Keratinocyte (primary cell): Measurements from ENCODE around the gene CNTNAP2. TPM values are rescaled to one million over a fixed set of nuclear protein-coding genes. Genes with fewer than 3 reads are reported as not detected.

ENCODE experiments used
- DNase-seq: peaks from one replicate; pipeline ENCODE4 v3.0.0-alpha.2; 2011; ENCODE audit warnings: low read depth, missing footprints, low spot score
- FAIRE-seq: peaks from 2 replicates; lab custom pipeline; 2011; peaks lifted over from hg19 to GRCh38; lab: Jason Lieb, UNC
- H2AFZ ChIP-seq: 2 replicates; pipeline ENCODE4 v1.6.0; 2012; ENCODE audit warnings: low read length, control low read depth, inconsistent platforms; ENCODE audit not compliant: control insufficient read depth
- H3K27ac ChIP-seq: 2 replicates; pipeline ENCODE4 v1.5.1; 2011; ENCODE audit warnings: low read length; ENCODE audit not compliant: control insufficient read depth, insufficient read depth
- H3K27me3 ChIP-seq: 3 replicates; pipeline ENCODE4 v1.6.0; 2011; ENCODE audit warnings: low read length; ENCODE audit not compliant: control insufficient read depth, insufficient read depth; ENCODE audit errors: extremely low read depth
- H3K36me3 ChIP-seq, 2 experiments: 2 replicates in 1 of 2; 3 replicates in 1 of 2; pipeline ENCODE4 v1.5.1; 2011; ENCODE audit warnings: low read length in 2 of 2, mild to moderate bottlenecking in 1 of 2; ENCODE audit not compliant: control insufficient read depth in 2 of 2, insufficient read depth in 2 of 2; ENCODE audit errors: extremely low read depth in 1 of 2
- H3K4me1 ChIP-seq: 3 replicates; pipeline ENCODE4 v1.5.1; 2011; ENCODE audit warnings: low read length; ENCODE audit not compliant: control insufficient read depth, insufficient read depth; ENCODE audit errors: extremely low read depth
- H3K4me2 ChIP-seq: 3 replicates; pipeline ENCODE4 v1.6.0; 2011; ENCODE audit warnings: low read depth, low read length; ENCODE audit not compliant: control insufficient read depth, insufficient read depth; ENCODE audit errors: extremely low read depth
- H3K4me3 ChIP-seq, 3 experiments: fragments of 200-600 bp in 1 of 3; sonication (generic) in 1 of 3; 2 replicates in 2 of 3; 3 replicates in 1 of 3; pipeline ENCODE4 v1.5.1; 2011 to 2016; ENCODE audit warnings: low read length in 3 of 3, mild to moderate bottlenecking in 3 of 3, control low read depth in 2 of 3, inconsistent platforms in 1 of 3, low read depth in 1 of 3, mixed read lengths in 1 of 3, mixed run types in 1 of 3, moderate library complexity in 1 of 3; ENCODE audit not compliant: control insufficient read depth in 2 of 3, insufficient read depth in 2 of 3; ENCODE audit errors: extremely low read depth in 1 of 3
- H3K79me2 ChIP-seq: 2 replicates; pipeline ENCODE4 v1.6.0; 2012; ENCODE audit warnings: low read length; ENCODE audit not compliant: control insufficient read depth, insufficient read depth
- H3K9ac ChIP-seq: 3 replicates; pipeline ENCODE4 v1.6.0; 2011; ENCODE audit warnings: low read length; ENCODE audit not compliant: control insufficient read depth, insufficient read depth; ENCODE audit errors: extremely low read depth
- H3K9me1 ChIP-seq: 3 replicates; pipeline ENCODE4 v1.6.0; 2011; ENCODE audit warnings: low read length; ENCODE audit not compliant: control insufficient read depth, insufficient read depth; ENCODE audit errors: extremely low read depth
- H3K9me3 ChIP-seq: 2 replicates; pipeline ENCODE4 v1.5.1; 2012; ENCODE audit warnings: low read depth, low read length; ENCODE audit not compliant: control insufficient read depth
- H4K20me1 ChIP-seq: 3 replicates; pipeline ENCODE4 v1.6.0; 2011; ENCODE audit warnings: low read length; ENCODE audit not compliant: control insufficient read depth, insufficient read depth; ENCODE audit errors: extremely low read depth
- CTCF ChIP-seq, 3 experiments: IDR thresholded peaks in 1 of 3; conservative IDR thresholded peaks in 1 of 3; optimal IDR thresholded peaks in 1 of 3; 2 replicates in 2 of 3; 3 replicates in 1 of 3; pipeline versions ENCODE3 to v1.5.1; 2011; ENCODE audit warnings: low read length in 3 of 3, mild to moderate bottlenecking in 3 of 3, moderate library complexity in 2 of 3, control low read depth in 1 of 3, inconsistent platforms in 1 of 3; ENCODE audit not compliant: insufficient read depth in 2 of 3; ENCODE audit errors: extremely low read depth in 1 of 3
- EZH2 ChIP-seq: IDR thresholded peaks from one replicate; pipeline ENCODE4 v1.6.1; 2012; ENCODE audit warnings: inconsistent platforms, mild to moderate bottlenecking, low read length, moderate library complexity
- dilution Hi-C: fragments of 300-500 bp; cut with MboI; formaldehyde crosslinking; loops from one replicate; pipeline ENCODE4 v1.7.0; 2020; ENCODE audit warnings: low sequenced_read_pairs; ENCODE audit not compliant: extremely low pct_ligation_motif_present
- polyA plus RNA-seq, 5 experiments: library from polyadenylated mRNA; depleted of rRNA in 3 of 5; stranded (reverse) in 3 of 5; stranded (forward) in 1 of 5; unstranded in 1 of 5; fragments of >200 nt; gene quantifications; 1 replicate in 1 of 5; 2 replicates in 3 of 5; 3 replicates in 1 of 5; pipeline versions ENCODE4 v1.2.1 to v1.2.3, GENCODE V29; 2011 to 2012; ENCODE audit warnings: missing spikeins in 2 of 5, low read depth in 1 of 5, low replicate concordance in 1 of 5

Gene CNTNAP2
- polyA plus RNA-seq, 1 donor (not counting 4 experiments of a cell fraction or from before 2014, with no cell fraction given) = 1.4 TPM

- DNase-seq (no peak), FAIRE-seq (no peak)
- no peaks in the 10 kb centered on the region for H3K79me2 ChIP-seq
- dilution Hi-C loops = no loop called here
- H2AFZ ChIP-seq = no peak overlapping the region
- H4K20me1 ChIP-seq = no peaks in the 10 kb centered on the region
- H3K4me3 ChIP-seq = no peak overlapping the region
- H3K9me3 ChIP-seq = peaks cover 2% of the 10 kb centered on the region
- H3K36me3 ChIP-seq = no peaks in the 10 kb centered on the region
- no peak overlapping the region for H3K9ac ChIP-seq
- H3K4me2 ChIP-seq = no peak overlapping the region
- no peak overlapping the region for H3K27ac ChIP-seq
- H3K4me1 ChIP-seq = no peaks in the 10 kb centered on the region
- H3K9me1 ChIP-seq = no peaks in the 10 kb centered on the region
- H3K27me3 ChIP-seq = no peaks in the 10 kb centered on the region
- TF ChIP-seq EZH2 (no peak), CTCF (optimal IDR thresholded peaks at IDR 0.05 in 1 of 3, IDR thresholded peaks at IDR 0.05 in 1 of 3, conservative IDR thresholded peaks at IDR 0.05 in 1 of 3; ENCODE audit: extremely low read depth in 1 of 3, insufficient read depth in 2 of 3, low read length in 3 of 3) (no peak)
Measured at GRCh38 chr7:147240468-147240867, 1123.9 kb downstream of the CNTNAP2 start.

- DNase-seq = no peak
- Histone ChIP-seq H3K79me2 (no peaks in the 10 kb centered on the region), H3K4me2 (no peak overlapping the region), H3K9ac (no peak overlapping the region), H3K36me3 (no peaks in the 10 kb centered on the region), H3K4me1 (no peaks in the 10 kb centered on the region), H3K27me3 (no peaks in the 10 kb centered on the region), H3K9me1 (no peaks in the 10 kb centered on the region), H4K20me1 (no peaks in the 10 kb centered on the region), H2AFZ (no peak overlapping the region), H3K27ac (no peak overlapping the region), H3K4me3 (no peak overlapping the region), H3K9me3 (no peaks in the 10 kb centered on the region)
- dilution Hi-C loops = no loop called here
- FAIRE-seq = no peak
- TF ChIP-seq EZH2 (no peak), CTCF (optimal IDR thresholded peaks at IDR 0.05 in 1 of 3, IDR thresholded peaks at IDR 0.05 in 1 of 3, conservative IDR thresholded peaks at IDR 0.05 in 1 of 3; ENCODE audit: extremely low read depth in 1 of 3, insufficient read depth in 2 of 3, low read length in 3 of 3) (peak; percentile 17 to 70 (median 41))
Measured at GRCh38 chr7:147245274-147245673, 1128.7 kb downstream of the CNTNAP2 start.
